Muscle of leg (tissue), 11 donors: Measurements from ENCODE around the gene CCDC6. TPM values are rescaled to one million over a fixed set of nuclear protein-coding genes. Genes with fewer than 3 reads are reported as not detected.
"Not testable (repeated sequence)": the region's sequence is repeated elsewhere in the genome, so short reads cannot be mapped to it uniquely, and the experiment has no call there.

ENCODE experiments used
- DNase-seq: peaks from one replicate; pipeline ENCODE4 v3.0.0; 2013
- H3K27ac ChIP-seq: one replicate; pipeline ENCODE4 v1.5.1; 2013; ENCODE audit warnings: mild to moderate bottlenecking, low read length, control low read depth
- H3K27me3 ChIP-seq: one replicate; pipeline ENCODE4 v1.6.1; 2013; ENCODE audit warnings: low read length; ENCODE audit not compliant: control insufficient read depth, insufficient read depth
- H3K36me3 ChIP-seq: one replicate; pipeline ENCODE4 v1.6.1; 2013; ENCODE audit warnings: low read length; ENCODE audit not compliant: control insufficient read depth, insufficient read depth
- H3K4me1 ChIP-seq: one replicate; pipeline ENCODE4 v1.6.1; 2013; ENCODE audit warnings: low read length; ENCODE audit not compliant: control insufficient read depth, insufficient read depth
- H3K4me3 ChIP-seq: one replicate; pipeline ENCODE4 v1.5.1; 2013; ENCODE audit warnings: low read length, control low read depth
- H3K9me3 ChIP-seq: replicated peaks from 2 replicates; pipeline ENCODE4 v1.6.1; 2013; ENCODE audit warnings: low read depth, low read length; ENCODE audit not compliant: control insufficient read depth
- WGBS: methylation state at CpG from one replicate; pipeline ENCODE4 v1.1.5; 2013; ENCODE audit warnings: missing lambda C conversion rate; ENCODE audit not compliant: insufficient coverage; 5-methylcytosine and 5-hydroxymethylcytosine counted together
- polyA plus RNA-seq, 8 donors: library from polyadenylated mRNA; unstranded; fragments of 120-200 nt; gene quantifications; one replicate each; pipeline versions ENCODE4 v1.2.1 to v1.2.3, GENCODE V29; 2013; ENCODE audit warnings: inconsistent platforms in 1 of 8, low replicate concordance in 1 of 8; ENCODE audit not compliant: insufficient read length in 8 of 8, insufficient read depth in 1 of 8
- total RNA-seq: library from RNA; stranded (reverse); fragments of 120-200 nt; gene quantifications from one replicate; pipeline ENCODE4 v1.2.4, GENCODE V29; 2013

The CCDC6 gene
- total and polyA plus RNA-seq, 9 donors: 13.5 to 23.2 (median 18.4) TPM

- Histone ChIP-seq H3K9me3 (no peaks in the 10 kb centered on the region), H3K27me3 (no peaks in the 10 kb centered on the region), H3K4me3 (no peak overlapping the region), H3K27ac (no peak overlapping the region), H3K36me3 (peaks cover 42% of the 10 kb centered on the region), H3K4me1 (no peaks in the 10 kb centered on the region)
- no CpG with 5 or more reads among the region's 4 CpGs for WGBS
- DNase-seq: no peak
These were observed 102.1 kb downstream of the CCDC6 start for GRCh38 chr10:59804220-59804619.

- Histone ChIP-seq H3K4me3 (no peak overlapping the region), H3K36me3 (peaks cover 40% of the 10 kb centered on the region), H3K9me3 (no peaks in the 10 kb centered on the region), H3K4me1 (no peaks in the 10 kb centered on the region), H3K27me3 (no peaks in the 10 kb centered on the region), H3K27ac (no peak overlapping the region)
- WGBS: 86% methylated on average over 1 of the region's 1 CpG
- no peak for DNase-seq
These were observed 102.6 kb downstream of the CCDC6 start for GRCh38 chr10:59803714-59804113.

- WGBS: 91% methylated on average over 2 of the region's 2 CpGs
- Histone ChIP-seq H3K27ac (no peak overlapping the region), H3K36me3 (peaks cover 25% of the 10 kb centered on the region), H3K4me3 (no peak overlapping the region), H3K4me1 (no peaks in the 10 kb centered on the region), H3K27me3 (no peaks in the 10 kb centered on the region), H3K9me3 (no peaks in the 10 kb centered on the region)
- DNase-seq: no peak
These were observed 105.2 kb downstream of the CCDC6 start for GRCh38 chr10:59801171-59801570.

- Histone ChIP-seq H3K9me3 (no peaks in the 10 kb centered on the region), H3K27ac (no peak overlapping the region), H3K4me3 (no peak overlapping the region), H3K27me3 (no peaks in the 10 kb centered on the region), H3K4me1 (no peaks in the 10 kb centered on the region), H3K36me3 (peaks cover 13% of the 10 kb centered on the region)
- WGBS: 100% methylated on average over 1 of the region's 1 CpG
- no peak for DNase-seq
These were observed 106.9 kb downstream of the CCDC6 start for GRCh38 chr10:59799421-59799820.

- Histone ChIP-seq H3K9me3 (no peaks in the 10 kb centered on the region), H3K27ac (no peak overlapping the region), H3K27me3 (no peaks in the 10 kb centered on the region), H3K4me1 (no peaks in the 10 kb centered on the region), H3K4me3 (no peak overlapping the region), H3K36me3 (peaks cover 26% of the 10 kb centered on the region)
- DNase-seq: peak; percentile 67
- WGBS: no CpG with 5 or more reads among the region's 2 CpGs
These were observed 112.4 kb downstream of the CCDC6 start for GRCh38 chr10:59793919-59794318.

- WGBS: 95% methylated on average over 10 of the region's 13 CpGs
- H3K4me3 ChIP-seq: no peak overlapping the region
- no peak for DNase-seq
- H3K9me3 ChIP-seq: no peaks in the 10 kb centered on the region
- no peaks in the 10 kb centered on the region for H3K4me1 ChIP-seq
- peaks cover 22% of the 10 kb centered on the region for H3K36me3 ChIP-seq
- no peaks in the 10 kb centered on the region for H3K27me3 ChIP-seq
- no peak overlapping the region for H3K27ac ChIP-seq
These were observed 113.5 kb downstream of the CCDC6 start for GRCh38 chr10:59792812-59793211.

GRCh38 chr10:59791601-59792000, 114.8 kb downstream of the CCDC6 start:
- DNase-seq: no peak
- Histone ChIP-seq H3K27me3 (no peaks in the 10 kb centered on the region), H3K27ac (no peak overlapping the region), H3K4me3 (no peak overlapping the region), H3K36me3 (peaks cover 22% of the 10 kb centered on the region), H3K9me3 (no peaks in the 10 kb centered on the region), H3K4me1 (no peaks in the 10 kb centered on the region)
- WGBS: no CpG with 5 or more reads among the region's 2 CpGs

- peaks cover 22% of the 10 kb centered on the region for H3K36me3 ChIP-seq
- DNase-seq, H3K9me3 ChIP-seq, H3K4me1 ChIP-seq, H3K27ac ChIP-seq, H3K4me3 ChIP-seq, H3K27me3 ChIP-seq: not testable (repeated sequence)
- no CpG with 5 or more reads among the region's 2 CpGs for WGBS
These were observed 116.3 kb downstream of the CCDC6 start for GRCh38 chr10:59790080-59790479.

GRCh38 chr10:59788914-59789313, 117.4 kb downstream of the CCDC6 start:
- not testable (repeated sequence) for H3K9me3 ChIP-seq, H3K4me1 ChIP-seq, DNase-seq, H3K27ac ChIP-seq, H3K4me3 ChIP-seq, H3K27me3 ChIP-seq
- WGBS: 89% methylated on average over 4 of the region's 5 CpGs
- H3K36me3 ChIP-seq: peaks cover 18% of the 10 kb centered on the region

- not testable (repeated sequence) for H3K4me3 ChIP-seq, H3K4me1 ChIP-seq, DNase-seq, H3K27me3 ChIP-seq, H3K9me3 ChIP-seq, H3K36me3 ChIP-seq, H3K27ac ChIP-seq
- WGBS: 90% methylated on average over 4 of the region's 7 CpGs
These were observed 119.3 kb downstream of the CCDC6 start for GRCh38 chr10:59787032-59787431.

- not testable (repeated sequence) for H3K4me3 ChIP-seq, H3K9me3 ChIP-seq, DNase-seq, H3K27ac ChIP-seq, H3K27me3 ChIP-seq, H3K36me3 ChIP-seq, H3K4me1 ChIP-seq
- no CpG with 5 or more reads among the region's 3 CpGs for WGBS
These were observed 120.9 kb downstream of the CCDC6 start for GRCh38 chr10:59785476-59785875.
